Measurements from ENCODE around the gene NAP1L4.

NAP1L4 gene

GRCh38 chr11:2933375-2934020 is 58.6 kb downstream of the NAP1L4 start:
- no peak for DNase-seq

- DNase-seq: no peak
Measured at GRCh38 chr11:2932850-2933251, 59.3 kb downstream of the NAP1L4 start.

DNA sequence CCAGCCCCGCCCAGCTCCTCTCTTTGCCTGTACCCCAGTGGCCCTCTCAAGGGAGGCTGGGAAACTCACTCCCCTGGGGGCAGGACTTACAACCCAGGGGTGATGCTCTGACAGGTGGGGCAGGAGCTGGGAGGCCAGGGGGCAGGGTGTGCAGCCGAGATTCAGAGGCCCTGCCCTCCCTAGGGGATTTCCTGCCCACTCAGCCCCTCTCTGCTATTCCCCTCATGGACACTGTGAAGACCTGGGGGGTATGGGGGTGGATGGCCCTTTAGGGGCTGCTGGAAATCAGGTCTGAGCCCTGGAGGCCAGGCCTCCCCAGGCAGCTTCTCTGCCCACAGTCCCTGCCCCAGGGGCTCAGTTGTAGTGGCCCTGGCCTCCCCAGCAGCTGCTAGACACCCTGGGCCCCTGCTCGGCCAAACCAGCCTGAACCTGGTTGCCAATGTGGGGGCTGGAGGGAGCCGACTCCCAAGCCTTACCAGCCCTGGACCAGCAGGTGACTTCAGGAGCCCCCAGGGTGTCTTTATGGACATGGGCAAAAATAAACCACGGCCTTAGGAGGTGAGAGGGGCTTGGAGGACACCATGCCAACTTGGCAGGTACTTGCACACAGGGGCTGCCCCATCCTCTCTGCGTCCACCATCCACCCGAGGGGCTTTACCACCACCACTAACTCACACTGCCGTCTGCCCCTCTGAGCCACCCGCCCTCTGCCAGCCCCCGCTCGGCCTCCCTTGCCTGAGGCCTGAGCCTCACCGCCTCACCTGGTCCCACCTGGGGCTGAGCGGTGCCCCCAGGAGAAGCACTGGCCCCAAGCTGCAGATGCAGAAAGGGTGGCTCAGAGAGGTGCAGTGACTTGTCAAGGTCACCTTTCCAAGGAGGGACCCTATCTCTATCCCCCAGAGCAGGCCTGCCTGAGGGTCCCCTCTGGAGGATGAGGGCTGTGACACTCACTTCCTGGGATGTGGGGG is 60.1 kb downstream of the NAP1L4 start:
- no peak for DNase-seq

- DNase-seq: no peak
Measured at GRCh38 chr11:2931420-2931746, 60.7 kb downstream of the NAP1L4 start.

GRCh38 chr11:2930704-2931419 is 61.3 kb downstream of the NAP1L4 start:
- no peak for DNase-seq

DNA sequence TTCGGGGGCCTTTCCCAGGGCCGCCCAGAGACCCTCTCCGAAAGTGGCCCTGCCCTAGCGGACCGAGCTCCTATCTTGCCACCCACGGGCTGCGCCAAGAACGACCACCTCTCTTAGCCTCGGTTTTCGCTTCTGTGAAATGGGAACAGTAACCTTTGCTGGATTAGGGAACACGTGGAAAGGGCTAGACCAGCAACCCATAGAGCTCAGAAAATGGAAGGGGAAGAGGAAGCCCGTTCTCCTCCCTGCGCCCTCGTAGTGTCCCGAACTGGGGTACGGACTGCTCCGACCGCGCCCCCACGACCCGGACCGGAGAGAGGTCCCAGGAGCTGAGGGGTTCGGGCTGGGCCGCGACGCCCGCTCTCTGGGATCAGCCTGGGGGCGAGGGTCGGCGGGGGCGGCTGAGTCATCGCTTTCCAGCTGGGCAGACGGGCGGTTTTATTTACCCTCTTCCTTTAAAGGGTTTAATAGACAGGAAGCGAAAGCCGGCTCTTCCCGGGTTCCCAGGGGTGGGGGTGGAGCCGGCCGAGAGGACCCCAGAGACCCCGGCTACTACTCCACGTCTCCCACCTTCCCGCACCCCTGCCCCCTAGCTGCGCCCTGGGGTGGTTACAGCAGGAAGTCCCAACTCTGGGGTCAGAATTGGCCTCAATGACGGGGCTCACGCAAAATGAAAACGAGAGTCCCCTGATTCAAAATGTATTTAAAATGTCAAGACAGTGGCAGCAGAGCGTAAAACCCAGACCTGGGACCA is 62.0 kb downstream of the NAP1L4 start:
- no peak for DNase-seq

- DNase-seq: no peak
Measured at GRCh38 chr11:2929531-2929949, 62.6 kb downstream of the NAP1L4 start.

GRCh38 chr11:2928605-2929530 is 63.3 kb downstream of the NAP1L4 start, which contains the start of gene PHLDA2:
Gene PHLDA2, minus strand, starts transcription at chr11:2929420. Its CDS starts 56 bp downstream, at chr11:2929364.
- no peak for DNase-seq

DNA sequence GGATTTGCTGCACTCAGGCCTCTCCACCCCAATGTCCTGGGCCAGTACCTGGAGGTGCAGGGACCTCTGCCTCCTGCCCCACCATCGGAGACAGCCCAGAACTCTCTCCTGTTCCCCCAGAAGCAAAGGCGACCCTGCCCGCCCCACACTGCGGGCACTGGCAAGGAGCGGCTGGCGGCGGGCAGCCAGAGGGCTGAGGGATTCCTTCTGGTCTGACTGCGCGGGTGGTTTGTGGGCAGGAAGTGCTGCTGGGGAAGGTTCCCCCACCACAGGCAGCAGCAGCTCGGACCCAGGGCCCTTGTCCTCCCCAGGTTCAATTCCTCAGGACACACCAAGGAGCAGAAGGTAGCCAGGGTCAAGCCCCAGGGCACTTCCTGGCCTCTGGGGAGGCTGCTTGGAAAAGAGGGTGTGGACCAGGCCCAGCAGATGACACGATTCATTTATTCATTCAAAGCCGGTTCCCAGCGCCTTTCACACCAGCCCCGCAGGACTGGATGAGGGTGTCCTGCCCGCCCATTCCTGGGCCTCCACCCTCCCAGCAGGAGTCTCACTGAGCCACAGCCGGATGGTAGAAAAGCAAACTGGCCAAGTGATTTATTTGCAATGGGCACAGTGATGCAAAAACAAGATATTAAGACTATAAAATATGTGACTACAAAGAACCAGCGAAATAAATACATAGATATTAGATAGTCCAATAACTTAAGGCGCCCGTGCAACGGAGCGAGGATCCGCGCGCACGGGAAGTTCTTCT is 64.1 kb downstream of the NAP1L4 start:
- no peak for DNase-seq

DNA sequence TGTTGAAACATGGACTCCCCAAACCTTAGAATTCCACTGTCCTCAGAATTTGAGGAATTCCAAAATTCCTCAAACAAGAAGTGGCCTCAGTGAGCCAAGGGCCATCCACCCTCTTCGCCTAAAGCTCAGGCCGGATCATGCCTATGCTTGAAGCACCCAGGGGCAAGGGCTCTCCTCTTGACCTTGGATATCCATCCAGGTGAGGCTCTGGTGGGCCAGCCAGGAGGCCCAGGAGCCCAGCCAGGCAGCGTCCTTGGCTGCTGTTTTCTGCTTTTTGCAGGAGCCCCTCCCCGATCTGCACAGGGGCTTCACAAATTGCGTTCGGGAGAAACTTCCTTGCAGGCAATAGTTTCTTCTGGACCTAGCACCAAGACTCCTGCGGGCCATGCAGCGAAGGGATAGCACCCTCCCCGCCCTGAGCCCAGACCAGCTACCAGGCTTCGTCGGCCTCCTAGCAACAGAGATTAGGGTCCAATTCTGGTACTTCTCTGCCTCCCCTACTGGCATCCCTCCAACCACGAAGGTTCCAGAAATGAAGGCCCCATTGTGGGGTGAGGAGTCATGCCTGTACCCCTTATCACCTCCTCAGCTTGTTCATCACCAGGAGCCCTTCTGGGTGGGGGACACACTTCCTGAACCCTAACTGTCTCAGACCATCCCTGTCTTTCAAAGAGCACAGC is 64.9 kb downstream of the NAP1L4 start:
- no peak for DNase-seq

- no peak for DNase-seq
Measured at GRCh38 chr11:2926611-2927051, 65.5 kb downstream of the NAP1L4 start.

DNA sequence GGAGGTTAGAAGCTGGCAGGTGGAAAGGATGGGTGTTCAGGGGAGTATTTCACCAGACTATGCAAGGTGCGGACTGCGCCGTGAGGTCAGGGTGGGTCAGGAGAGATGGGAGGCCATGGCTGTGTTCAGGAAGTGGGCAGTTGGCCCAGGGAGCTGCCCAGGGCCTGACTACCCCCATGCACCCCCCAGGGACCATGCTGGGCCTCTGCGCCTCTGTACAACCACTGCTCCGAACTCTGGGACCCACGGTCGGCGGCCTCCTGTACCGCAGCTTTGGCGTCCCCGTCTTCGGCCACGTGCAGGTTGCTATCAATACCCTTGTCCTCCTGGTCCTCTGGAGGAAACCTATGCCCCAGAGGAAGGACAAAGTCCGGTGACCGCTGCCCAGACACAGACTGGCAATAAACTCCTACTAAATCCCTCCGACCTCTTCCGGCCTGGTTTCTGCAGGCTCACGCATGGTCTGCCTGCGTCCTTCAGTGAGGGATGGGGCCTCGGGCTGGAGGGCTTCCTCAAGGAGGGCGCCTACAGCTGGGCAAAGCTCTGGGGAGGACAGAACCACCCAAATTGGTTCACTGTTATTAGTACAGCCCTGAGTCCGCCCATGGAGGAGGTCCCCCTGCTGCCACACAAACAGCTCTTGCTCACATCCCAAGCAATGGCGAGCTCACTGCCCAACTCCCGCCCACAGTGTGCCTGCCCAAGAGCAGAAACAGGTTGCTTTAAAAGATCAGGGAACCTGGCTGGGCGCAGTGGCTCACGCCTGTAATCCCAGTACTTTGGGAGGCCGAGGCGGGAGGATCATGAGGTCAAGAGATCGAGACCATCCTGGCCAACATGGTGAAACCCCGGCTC is 67.1 kb downstream of the NAP1L4 start:
- DNase-seq: no peak

- DNase-seq: no peak
Measured at GRCh38 chr11:2924381-2924780, 67.7 kb downstream of the NAP1L4 start.

DNA sequence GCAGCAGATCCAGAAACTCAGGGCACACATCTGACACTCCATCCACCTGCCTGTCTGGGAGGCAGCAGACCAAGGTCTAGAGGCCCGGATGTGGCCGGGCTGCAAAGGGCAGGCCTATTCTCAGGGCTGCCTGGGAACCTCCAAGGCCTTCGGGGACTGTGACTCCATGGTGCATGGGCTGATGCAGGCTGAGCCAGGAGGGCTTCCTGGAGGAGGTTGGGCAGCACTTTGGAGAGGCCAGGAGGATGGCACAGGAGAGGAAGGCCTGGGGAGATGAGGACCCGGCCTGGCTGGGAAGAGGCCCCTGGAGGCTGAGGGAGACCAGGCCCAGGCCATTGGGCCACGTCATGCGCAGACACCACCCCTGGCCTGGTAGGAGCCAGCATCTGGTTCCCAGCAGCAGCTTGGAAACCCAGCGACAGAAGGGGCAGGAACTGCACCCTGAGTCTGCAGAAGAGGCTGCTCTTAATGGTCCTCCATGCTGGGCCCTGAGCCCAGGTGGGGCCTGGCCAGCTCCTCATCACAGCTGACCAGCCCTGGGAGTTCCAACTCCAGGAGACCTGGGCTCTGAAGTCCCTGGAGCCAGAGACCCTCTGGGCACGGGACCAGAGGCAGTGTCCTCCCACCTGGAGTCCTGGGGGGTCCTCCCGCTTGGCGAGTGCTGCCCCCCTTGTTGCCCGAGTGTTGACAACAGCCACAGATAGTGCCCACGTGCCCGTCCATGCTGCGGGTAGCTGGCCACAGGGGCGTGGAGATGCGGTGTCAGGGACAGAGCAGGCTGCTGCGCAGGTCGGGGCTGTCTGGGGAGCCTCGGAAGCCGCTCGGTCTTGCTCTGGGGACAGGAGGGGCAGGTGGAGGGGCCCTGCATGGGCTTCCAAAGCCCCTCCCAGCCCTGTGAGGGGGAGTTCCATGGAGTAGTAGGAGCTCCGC is 68.4 kb downstream of the NAP1L4 start:
- no peak for DNase-seq

- no peak for DNase-seq
Measured at GRCh38 chr11:2922655-2923054, 69.5 kb downstream of the NAP1L4 start.

DNA sequence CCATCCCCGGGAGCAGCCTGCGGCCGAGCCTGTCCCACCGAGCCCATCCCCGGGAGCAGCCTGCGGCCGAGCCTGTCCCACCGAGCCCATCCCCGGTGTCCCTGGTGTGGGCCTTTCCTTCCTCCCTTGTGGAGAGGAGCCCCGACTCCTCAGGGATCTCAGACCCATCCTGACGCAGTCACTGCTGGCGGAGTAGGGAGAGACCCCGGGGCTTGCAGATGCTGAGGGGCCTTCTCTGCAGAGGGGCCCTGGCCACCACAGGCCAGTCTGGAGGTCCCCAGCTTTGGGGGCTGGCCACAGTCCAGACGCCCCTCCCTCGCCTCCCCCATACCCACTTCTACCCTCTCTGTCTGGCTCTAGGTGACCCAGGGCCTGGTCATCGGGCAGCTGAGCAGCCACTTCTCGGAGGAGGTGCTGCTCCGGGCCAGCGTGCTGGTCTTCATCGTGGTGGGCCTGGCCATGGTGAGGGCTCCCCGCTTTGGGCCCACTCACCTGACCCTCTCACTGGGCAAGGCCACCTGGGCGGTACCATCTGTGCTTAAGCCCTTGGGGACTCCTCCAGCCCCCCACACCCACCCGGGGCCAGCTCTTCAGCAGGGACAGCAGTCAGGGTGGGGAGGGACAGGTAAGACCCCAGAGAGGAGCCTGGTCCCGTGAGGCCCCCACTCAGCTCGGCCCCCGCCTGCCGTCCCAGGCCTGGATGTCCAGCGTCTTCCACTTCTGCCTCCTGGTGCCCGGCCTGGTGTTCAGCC is 70.2 kb downstream of the NAP1L4 start:
- no peak for DNase-seq

DNA sequence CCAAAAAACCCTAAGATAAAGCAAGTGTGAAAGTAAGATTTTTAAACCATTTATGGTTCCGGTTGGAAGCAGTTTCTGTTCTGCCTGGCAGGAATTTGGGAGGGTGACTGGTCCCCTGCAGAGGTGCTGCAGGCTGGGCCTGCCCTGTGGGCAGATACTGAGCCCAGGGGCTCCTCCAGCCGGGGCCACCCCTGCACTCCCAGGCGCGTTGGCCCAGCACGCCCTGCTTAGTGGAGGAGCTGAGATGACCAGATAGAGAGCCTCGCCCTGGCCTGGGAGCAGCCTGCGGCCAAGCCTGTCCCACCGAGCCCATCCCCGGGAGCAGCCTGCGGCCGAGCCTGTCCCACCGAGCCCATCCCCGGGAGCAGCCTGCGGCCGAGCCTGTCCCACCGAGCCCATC is 70.9 kb downstream of the NAP1L4 start:
- no peak for DNase-seq

Data from GOT3 (cell line).